ENCODE data around the gene LMO4. TPM values are rescaled to one million over a fixed set of nuclear protein-coding genes. Genes with fewer than 3 reads are reported as not detected.

LMO4 gene, protein sequence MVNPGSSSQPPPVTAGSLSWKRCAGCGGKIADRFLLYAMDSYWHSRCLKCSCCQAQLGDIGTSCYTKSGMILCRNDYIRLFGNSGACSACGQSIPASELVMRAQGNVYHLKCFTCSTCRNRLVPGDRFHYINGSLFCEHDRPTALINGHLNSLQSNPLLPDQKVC
- total RNA-seq (2014; rRNA removed; shearing (Covaris generic)) (96.2 and 112 TPM in 2 replicates), polyA plus RNA-seq (2016; fragmentation: Nextera tagmentation; extraction: Ambion mirVana) (35.6 and 35.8 TPM in 2 replicates)
- long read RNA-seq, full-length matches to known transcripts = 1 of 3 reads
- long read RNA-seq, partial matches to known transcripts = 0 of 3 reads
- long read RNA-seq, other reads (novel, unspliced or antisense) = 2 of 3 reads

DNA sequence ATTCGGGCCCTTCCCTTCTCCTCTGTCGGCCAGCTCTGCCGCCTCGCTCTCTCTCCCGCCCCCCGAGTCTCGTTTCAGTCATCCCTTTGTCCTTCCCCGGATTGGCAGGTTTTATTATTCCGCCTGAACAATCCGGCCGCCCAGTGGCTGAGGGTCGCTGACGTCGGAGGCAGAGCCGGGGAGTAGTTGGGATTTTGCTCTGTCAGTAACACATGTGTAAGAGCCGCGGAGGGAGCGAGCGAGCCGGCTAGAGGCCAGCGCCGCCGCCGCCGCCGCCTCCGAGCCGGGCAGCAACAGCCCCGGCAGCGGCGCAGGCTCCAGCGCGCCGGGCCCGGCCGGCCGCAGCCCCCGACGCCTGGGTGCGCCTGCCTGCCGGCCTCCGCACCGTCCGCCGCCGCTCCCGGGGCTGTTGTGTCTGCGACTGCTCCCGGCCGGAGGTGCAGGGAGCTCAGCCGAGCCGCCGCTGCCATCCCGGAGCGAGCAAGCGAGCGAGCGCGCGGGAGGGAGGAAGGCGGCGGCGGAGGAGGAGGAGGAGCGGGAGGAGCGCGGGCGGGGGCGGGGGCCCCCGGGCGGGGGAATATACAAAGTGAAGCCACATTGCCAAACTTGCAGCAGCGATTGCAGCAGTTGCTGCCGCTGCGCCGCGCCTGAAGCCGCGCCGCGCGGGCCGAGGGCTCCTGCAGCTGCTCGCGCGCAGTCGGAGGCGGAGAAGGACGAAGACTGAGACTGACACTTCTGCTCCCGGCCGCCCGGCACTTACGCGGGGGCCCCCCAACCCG, at the start of gene LMO4:
Gene LMO4 (plus strand): TSS at position 609 of the 779 bp plus-strand sequence. CDS start 3,136 bp downstream, outside the sequence.
- H3F3A ChIP-seq (replicated peaks; ENCODE audit: low read depth) = no peaks in the 10 kb centered on the region
- Mint-ChIP-seq H3K27me3 (ENCODE audit: insufficient read depth, low read depth, poor library complexity) (peaks cover 11% of the 10 kb centered on the region), H3K4me1 (peaks cover 28% of the 10 kb centered on the region), H3K36me3 (ENCODE audit: low read depth) (peaks cover 18% of the 10 kb centered on the region), H3K4me3 (peak within 1 kb of the TSS; percentile 91), H3K9me3 (no peaks in the 10 kb centered on the region; the same call in 2 of the 3 replicates), H3K27ac (peak within 1 kb of the TSS; percentile 98)
- H3K36me3 ChIP-seq (ENCODE audit: insufficient read depth) = no peaks in the 10 kb centered on the region
- peak; percentile 98 for DNase-seq (ENCODE audit: low spot score)
- H4K20me1 ChIP-seq (replicated peaks; ENCODE audit: insufficient read depth) = peaks cover 17% of the 10 kb centered on the region
- H3K9me2 ChIP-seq (ENCODE audit: insufficient read depth) = no peaks in the 10 kb centered on the region
- peak within 1 kb of the TSS; percentile 28 for H2AFZ ChIP-seq
- H3K27ac ChIP-seq (ENCODE audit: low read depth) = peak within 1 kb of the TSS; percentile 92
- H3K4me2 ChIP-seq = peak within 1 kb of the TSS; percentile 80
- H3K4me3 ChIP-seq = peak within 1 kb of the TSS; percentile 58
- peak; percentile 67 for ATAC-seq
- H3K79me2 ChIP-seq (replicated peaks; ENCODE audit: insufficient read depth) = peaks cover 28% of the 10 kb centered on the region
- H3K4me1 ChIP-seq (ENCODE audit: insufficient read depth) = peaks cover 33% of the 10 kb centered on the region
- H3K27me3 ChIP-seq (ENCODE audit: insufficient read depth) = no peaks in the 10 kb centered on the region
- no peak for TF ChIP-seq ZNF331 (CRISPR knock-in tag; IDR thresholded peaks at IDR 0.05; ENCODE audit: low read depth)
- TF ChIP-seq CTCF (conservative IDR thresholded peaks at IDR 0.05; ENCODE audit: low read depth in 2 of 2) = no peak
- TF ChIP-seq ZNF114 (CRISPR knock-in tag; IDR thresholded peaks at IDR 0.05) = no peak
- TF ChIP-seq POLR2AphosphoS5 (IDR thresholded peaks at IDR 0.05; ENCODE audit: low read depth) = peak; percentile 79
- no peak for TF ChIP-seq STAT1 (IDR thresholded peaks at IDR 0.05; ENCODE audit: unreplicated experiment)
- 0 out of 2 replicates have a peak, but pooled peaks have one; percentile 28 for TF ChIP-seq ETS1 (IDR thresholded peaks at IDR 0.05)
- TF ChIP-seq CREB1 (CRISPR knock-in tag; IDR thresholded peaks at IDR 0.05; ENCODE audit: low read depth) = peak; percentile 87
- no peak for TF ChIP-seq ZNF462 (CRISPR knock-in tag; IDR thresholded peaks at IDR 0.05)
- no peak for TF ChIP-seq JUNB (IDR thresholded peaks at IDR 0.05; ENCODE audit: unreplicated experiment)
- TF ChIP-seq EZH2 (IDR thresholded peaks at IDR 0.05; ENCODE audit: low read depth, unreplicated experiment) = no peak
- no peak for TF ChIP-seq EZH2phosphoT487 (IDR thresholded peaks at IDR 0.05; ENCODE audit: unreplicated experiment)
- TF ChIP-seq REST (IDR thresholded peaks at IDR 0.05; ENCODE audit: unreplicated experiment) = no peak

Measured in GM23338 (cell line).